WTC11 (cell line): ENCODE results near the gene UBE2S. TPM values are rescaled to one million over a fixed set of nuclear protein-coding genes. Genes with fewer than 3 reads are reported as not detected.
"Not testable (repeated sequence)": the region's sequence is repeated elsewhere in the genome, so short reads cannot be mapped to it uniquely, and the experiment has no call there.

Experiments
- ATAC-seq: fragments of 200-7000 bp; cut with Tn5 transposase; 2 replicates; pipeline ENCODE4 v1.10.0; 2021; ENCODE audit warnings: mild to moderate bottlenecking, moderate library complexity
- CTCF ChIA-PET: fragments of 300-600 bp; sonication (Branson Sonifier 250); formaldehyde crosslinking; loops from one replicate; lab custom pipeline; 2021; ENCODE audit warnings: antibody characterized with exemption; lab: Charles Lee
- POLR2A ChIA-PET: fragments of 350-600 bp; sonication (Branson Sonifier 250); formaldehyde crosslinking; loops from one replicate; lab custom pipeline; 2021; ENCODE audit warnings: antibody characterized with exemption; lab: Charles Lee
- DNase-seq: peaks from one replicate; pipeline ENCODE4 v3.0.0; 2021; ENCODE audit warnings: low spot score
- H3K27ac Mint-ChIP-seq: 2 replicates; pipeline ENCODE4 v1.8.0; 2021; ENCODE audit warnings: mixed read lengths
- H3K27me3 Mint-ChIP-seq: 2 replicates; pipeline ENCODE4 v1.8.0; 2021; ENCODE audit warnings: low read depth, mild to moderate bottlenecking, moderate library complexity, mixed read lengths
- H3K36me3 Mint-ChIP-seq: 2 replicates; pipeline ENCODE4 v1.8.0; 2021; ENCODE audit warnings: mixed read lengths
- H3K4me1 Mint-ChIP-seq: 2 replicates; pipeline ENCODE4 v1.8.0; 2022; ENCODE audit warnings: mixed read lengths
- H3K4me3 Mint-ChIP-seq: 2 replicates; pipeline ENCODE4 v1.8.0; 2021; ENCODE audit warnings: mild to moderate bottlenecking, moderate library complexity, mixed read lengths
- H3K9me3 Mint-ChIP-seq: 2 replicates; pipeline ENCODE4 v1.8.0; 2021; ENCODE audit warnings: mixed read lengths
- CBFB ChIP-seq: sonication (generic); formaldehyde crosslinking; IDR thresholded peaks from 2 replicates; pipeline ENCODE4 v1.8.1; 2022; ENCODE audit warnings: mild to moderate bottlenecking, low read depth, missing genetic modification reagents
- CDX4 ChIP-seq: fragments of 250-450 bp; sonication (Bioruptor Pico); IDR thresholded peaks from 2 replicates; pipeline ENCODE4 v1.9.0; 2021; ENCODE audit warnings: moderate library complexity, mild to moderate bottlenecking, inconsistent platforms, borderline replicate concordance
- CREB1 ChIP-seq: sonication (generic); formaldehyde crosslinking; IDR thresholded peaks from 2 replicates; pipeline ENCODE4 v1.8.0; 2023; ENCODE audit warnings: mild to moderate bottlenecking, missing genetic modification reagents
- ERG ChIP-seq: fragments of 250-450 bp; sonication (Bioruptor Pico); IDR thresholded peaks from 2 replicates; pipeline ENCODE4 v1.8.0; 2021; ENCODE audit warnings: mild to moderate bottlenecking
- FOXJ3 ChIP-seq: sonication (generic); formaldehyde crosslinking; IDR thresholded peaks from 2 replicates; pipeline ENCODE4 v1.9.0; 2021; ENCODE audit warnings: missing genetic modification reagents, mild to moderate bottlenecking, borderline replicate concordance
- GTF2I ChIP-seq: fragments of 250-450 bp; sonication (Bioruptor Pico); conservative IDR thresholded peaks from 2 replicates; pipeline ENCODE4 v1.4.0; 2021; ENCODE audit warnings: mild to moderate bottlenecking
- JUN ChIP-seq: sonication (generic); formaldehyde crosslinking; IDR thresholded peaks from 2 replicates; pipeline ENCODE4 v1.8.0; 2023; ENCODE audit warnings: mild to moderate bottlenecking, missing genetic modification reagents
- NFE2L1 ChIP-seq: sonication (generic); formaldehyde crosslinking; IDR thresholded peaks from 2 replicates; pipeline ENCODE4 v1.8.1; 2023; ENCODE audit warnings: missing genetic modification reagents
- OVOL2 ChIP-seq: fragments of 250-450 bp; sonication (Bioruptor Pico); IDR thresholded peaks from 2 replicates; pipeline ENCODE4 v1.9.0; 2021; ENCODE audit warnings: mild to moderate bottlenecking, borderline replicate concordance
- SMAD4 ChIP-seq: sonication (generic); formaldehyde crosslinking; IDR thresholded peaks from 2 replicates; pipeline ENCODE4 v1.8.0; 2022; ENCODE audit warnings: mild to moderate bottlenecking, missing genetic modification reagents
- STAT6 ChIP-seq: sonication (generic); formaldehyde crosslinking; conservative IDR thresholded peaks from 2 replicates; pipeline ENCODE4 v1.8.1; 2023; ENCODE audit warnings: mild to moderate bottlenecking, low read depth, missing genetic modification reagents, moderate library complexity
- TCF7 ChIP-seq: sonication (generic); formaldehyde crosslinking; IDR thresholded peaks from 2 replicates; pipeline ENCODE4 v1.8.0; 2022; ENCODE audit warnings: mild to moderate bottlenecking, low read depth, missing genetic modification reagents, moderate library complexity
- TP53 ChIP-seq: sonication (generic); formaldehyde crosslinking; IDR thresholded peaks from 2 replicates; pipeline ENCODE4 v1.8.1; 2023; ENCODE audit warnings: mild to moderate bottlenecking, missing genetic modification reagents
- ZBTB21 ChIP-seq: sonication (generic); formaldehyde crosslinking; IDR thresholded peaks from 2 replicates; pipeline ENCODE4 v1.8.1; 2023; ENCODE audit warnings: mild to moderate bottlenecking, missing genetic modification reagents, borderline replicate concordance
- ZNF121 ChIP-seq: sonication (generic); formaldehyde crosslinking; IDR thresholded peaks from 2 replicates; pipeline ENCODE4 v1.8.0; 2023; ENCODE audit warnings: missing genetic modification reagents
- total RNA-seq: library from RNA; stranded (reverse); gene quantifications from 3 replicates; pipeline ENCODE4 v1.2.3, GENCODE V29; 2021

Gene UBE2S
- total RNA-seq, 1 experiment from 2014 or later = 442 TPM

- Mint-ChIP-seq H3K4me1 (0 out of 2 replicates have a peak, but pooled peaks cover 4% of the 10 kb centered on the region), H3K27me3 (peaks cover 32% of the 10 kb centered on the region), H3K27ac (no peak overlapping the region), H3K9me3 (no peaks in the 10 kb centered on the region), H3K4me3 (no peak overlapping the region), H3K36me3 (no peaks in the 10 kb centered on the region)
- ATAC-seq = no peak
- no peak for DNase-seq
- POLR2A ChIA-PET = no interaction called here
- TF ChIP-seq CREB1 (CRISPR knock-in tag) (no peak), ERG (CRISPR knock-in tag) (no peak), JUN (CRISPR knock-in tag) (no peak), TP53 (CRISPR knock-in tag) (no peak), ZBTB21 (CRISPR knock-in tag) (no peak), CDX4 (CRISPR knock-in tag) (no peak), TCF7 (CRISPR knock-in tag) (no peak), SMAD4 (no peak), OVOL2 (CRISPR knock-in tag) (no peak), STAT6 (CRISPR knock-in tag) (no peak)
- CTCF ChIA-PET = interaction anchor here (0.5 to 1.4 kb wide), 3 partner anchors 18 to 304 kb away, joined by 3 to 5 read pairs (median 3); no protein-coding TSS in a partner anchor
Measured at GRCh38 chr19:55449469-55449868, 41.9 kb upstream of the UBE2S start.

GRCh38 chr19:55448175-55448490 is 40.5 kb upstream of the UBE2S start:
- H3K27me3 Mint-ChIP-seq = peaks cover 28% of the 10 kb centered on the region
- POLR2A ChIA-PET = not testable (repeated sequence)

GRCh38 chr19:55447421-55448174 is 40.0 kb upstream of the UBE2S start:
- TF ChIP-seq GTF2I (CRISPR knock-in tag) = 0 out of 2 replicates have a peak, but pooled peaks have one; percentile 42
- peak; percentile 69; the same call in 1 of the 2 replicates for TF ChIP-seq ZNF121 (CRISPR knock-in tag)
- no peak for TF ChIP-seq FOXJ3 (CRISPR knock-in tag)
- no peak for TF ChIP-seq NFE2L1 (CRISPR knock-in tag)
- no peak for TF ChIP-seq CBFB
- no peak for DNase-seq

More at GRCh38 chr19:55448175-55448490, 40.5 kb upstream of the UBE2S start:
- H3K9me3 Mint-ChIP-seq, DNase-seq, H3K36me3 Mint-ChIP-seq, ATAC-seq, CTCF ChIA-PET, H3K27ac Mint-ChIP-seq, H3K4me3 Mint-ChIP-seq, H3K4me1 Mint-ChIP-seq: not testable (repeated sequence)

More at GRCh38 chr19:55447421-55448174, 40.0 kb upstream of the UBE2S start:
- H3K4me3 Mint-ChIP-seq = no peak overlapping the region
- H3K36me3 Mint-ChIP-seq = no peaks in the 10 kb centered on the region
- CTCF ChIA-PET = interaction anchor here (0.5 to 1.2 kb wide), 3 partner anchors 17 to 54 kb away, joined by 3 to 8 read pairs (median 5); partner anchors contain the start of gene C19orf85
- no peak overlapping the region for H3K27ac Mint-ChIP-seq
- H3K4me1 Mint-ChIP-seq = peaks cover 8% of the 10 kb centered on the region
- no peaks in the 10 kb centered on the region for H3K9me3 Mint-ChIP-seq
- ATAC-seq = no peak; the same call in 1 of the 2 replicates
- POLR2A ChIA-PET = no interaction called here
- peaks cover 23% of the 10 kb centered on the region; the same call in 1 of the 2 replicates for H3K27me3 Mint-ChIP-seq
